NCI-H2029 (cell line): ENCODE measurements around the gene OGFR.
A peak's percentile ranks its signal among the peaks of the same experiment; 100 is the strongest.

Experiments used
- DNase-seq: peaks from one replicate; lab custom pipeline; 2025; lab: John Stamatoyannopoulos, UW

Gene OGFR

DNA sequence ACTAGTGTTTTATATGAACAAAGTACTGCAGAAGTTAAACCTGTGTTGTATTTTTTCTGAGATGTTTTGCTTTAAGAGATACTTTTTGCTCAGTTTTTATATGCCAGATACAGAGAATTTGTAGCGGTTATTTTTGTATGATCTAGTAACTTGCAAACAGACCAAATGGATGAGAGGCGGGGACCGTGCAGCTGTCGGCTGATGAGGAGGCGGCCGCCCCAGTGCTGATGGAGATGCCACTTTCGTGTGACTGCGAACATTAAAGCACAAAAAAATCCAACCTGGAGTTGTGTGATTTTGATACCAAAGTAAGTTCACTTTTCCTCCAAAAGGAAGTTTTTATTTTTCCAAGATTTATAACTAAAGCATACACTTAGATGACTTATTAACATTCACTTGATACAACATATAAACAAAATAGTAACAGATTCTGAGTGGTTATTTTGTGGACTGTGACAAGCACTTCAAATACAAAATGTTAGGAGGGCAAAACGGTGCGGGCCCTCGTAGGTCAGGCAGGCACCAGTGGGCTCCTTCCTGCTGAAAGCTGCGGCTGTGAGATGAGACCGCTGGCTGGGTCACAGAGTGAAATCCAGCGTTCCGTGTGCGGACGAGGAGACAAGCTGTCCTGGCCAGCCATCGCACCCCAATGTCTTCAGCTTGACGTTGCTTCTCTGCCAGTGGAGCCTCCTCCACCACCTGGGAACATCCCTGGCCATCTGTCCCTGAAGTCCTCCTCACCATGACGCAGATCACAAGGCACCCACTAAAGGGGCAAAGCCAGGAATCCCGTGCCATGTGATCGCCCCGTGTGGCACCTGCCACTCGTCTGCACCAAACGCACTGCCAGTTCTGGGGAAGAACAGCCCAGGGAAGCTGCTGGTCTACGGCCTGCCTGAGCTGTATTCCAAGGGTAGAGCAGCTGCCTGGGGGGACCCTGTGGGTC, 4.0 kb upstream of the OGFR start:
- no peak for DNase-seq

DNA sequence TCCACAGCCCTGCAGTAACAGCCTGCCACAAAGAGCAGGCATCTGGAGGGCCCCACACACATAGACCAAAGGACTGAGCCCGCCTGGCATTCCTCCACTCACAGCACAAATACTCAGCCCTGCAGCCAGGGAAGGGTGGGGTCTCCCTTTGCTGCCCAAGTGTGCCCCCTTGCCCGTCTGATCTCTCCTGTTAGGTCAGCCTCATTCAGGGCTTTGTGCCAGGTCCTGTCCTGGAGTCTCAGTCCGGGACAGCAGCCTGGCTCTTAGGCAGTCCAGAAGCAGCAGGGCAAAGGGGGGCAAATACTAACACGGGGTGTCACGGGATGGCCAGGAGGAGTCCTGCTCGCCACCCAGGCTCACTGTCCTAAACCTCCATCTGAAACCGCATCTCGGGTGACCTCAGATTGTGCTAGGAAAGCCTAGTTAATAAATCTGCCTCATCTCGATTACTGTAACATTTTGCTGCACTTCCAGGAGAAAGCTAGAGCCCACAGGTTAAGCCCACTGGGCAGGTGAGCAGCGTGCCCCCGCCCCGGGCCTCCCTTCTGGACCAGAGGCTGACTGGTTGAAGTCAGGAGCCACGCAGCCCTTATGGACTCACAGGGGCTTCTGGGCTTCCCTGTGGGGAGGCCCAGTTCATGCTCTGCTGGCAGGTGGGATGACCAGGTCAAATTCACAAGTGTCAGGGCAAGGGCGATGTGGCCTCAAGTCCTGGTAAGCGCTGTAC, 3.2 kb upstream of the OGFR start:
- DNase-seq = no peak

DNA sequence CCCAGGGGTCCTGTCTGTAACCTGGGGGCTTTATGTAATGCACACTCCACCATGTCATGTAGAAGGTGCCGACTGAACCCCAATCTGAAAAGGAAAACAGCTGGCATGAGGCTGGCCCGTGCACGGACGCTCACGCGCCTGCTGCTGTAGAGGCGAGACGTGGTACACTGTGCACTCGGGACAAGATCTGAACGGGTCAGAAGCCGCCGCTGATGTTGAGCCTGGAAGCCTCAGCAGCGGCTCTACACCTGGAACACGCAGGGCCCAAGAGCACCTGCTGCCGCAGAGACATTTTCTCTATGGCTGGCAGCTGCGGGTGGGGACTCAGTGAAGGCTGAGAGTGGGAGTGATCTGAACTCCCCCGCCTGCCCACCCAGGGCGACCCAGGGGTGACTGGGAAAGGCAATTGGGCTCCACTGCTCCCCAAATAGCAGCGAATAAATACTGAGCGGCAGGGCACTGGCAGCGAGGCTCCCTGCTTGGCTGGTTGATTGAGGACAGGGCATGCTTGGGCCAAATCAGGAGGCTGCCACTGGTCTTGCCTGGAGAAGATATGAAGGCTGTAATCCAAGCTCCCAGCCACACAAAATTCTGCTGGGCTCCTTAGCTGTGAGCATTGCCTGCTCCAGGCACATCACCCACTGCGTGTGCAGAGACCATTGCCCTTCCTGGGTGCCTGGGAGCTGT, 2.5 kb upstream of the OGFR start:
- no peak for DNase-seq

DNA sequence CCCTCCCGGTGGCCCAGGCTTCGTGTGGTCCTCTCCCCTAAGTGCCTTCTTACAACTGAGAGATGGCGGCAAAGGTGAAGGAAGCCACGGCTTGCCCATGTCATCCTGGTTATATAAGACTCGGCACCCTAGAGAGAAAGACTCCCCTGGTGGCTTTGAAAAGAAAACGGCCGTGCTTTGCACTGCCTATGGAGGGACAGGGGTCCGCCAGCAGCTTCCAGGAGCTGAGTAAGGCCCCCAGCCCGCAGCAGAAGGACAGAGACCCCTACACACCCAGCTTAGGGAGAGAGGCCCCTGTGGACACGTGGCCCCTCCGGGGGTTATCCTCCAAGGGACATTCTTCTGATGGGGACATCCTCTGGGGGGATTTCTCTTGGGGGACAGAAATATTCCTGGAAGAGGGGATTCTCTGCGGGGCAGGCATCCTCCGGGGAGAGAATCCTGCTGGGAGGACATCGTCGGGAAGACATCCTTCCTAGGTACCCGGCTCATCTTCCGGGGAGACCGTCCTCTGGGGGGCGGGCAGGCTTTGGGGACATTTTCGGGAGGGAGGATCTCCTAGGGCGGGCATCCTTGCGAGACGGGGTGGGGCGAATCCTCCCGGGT, 511 bp upstream of the OGFR start:
- no peak for DNase-seq

DNA sequence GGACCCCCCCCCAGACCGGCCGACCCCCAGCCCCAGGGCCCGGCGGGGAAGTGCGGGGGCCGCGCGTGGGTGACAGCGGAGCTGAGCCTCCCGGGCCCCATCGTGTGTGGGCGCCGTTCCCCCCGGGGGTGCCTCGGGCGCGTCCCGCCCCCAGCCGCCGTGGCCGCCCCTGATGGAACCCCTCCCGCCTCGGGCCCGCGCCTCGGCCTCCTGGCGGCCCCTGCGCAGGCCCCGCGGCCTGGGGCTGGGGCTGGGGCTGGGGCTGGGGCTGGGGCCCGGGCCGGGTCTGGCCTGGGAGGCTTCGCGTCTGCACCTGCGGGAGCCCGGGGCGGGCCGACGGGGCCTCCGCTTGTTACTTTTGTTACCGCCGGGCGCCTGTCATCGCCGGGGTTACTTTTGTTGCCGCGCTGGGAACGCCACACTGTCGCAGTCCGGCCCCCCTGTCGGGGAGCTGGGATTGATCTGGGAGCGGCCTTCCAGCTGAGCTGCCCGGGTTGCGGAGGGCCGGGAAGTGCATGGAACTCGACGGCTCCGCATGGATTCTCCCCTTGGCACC, 598 bp downstream of the OGFR start:
- no peak for DNase-seq

DNA sequence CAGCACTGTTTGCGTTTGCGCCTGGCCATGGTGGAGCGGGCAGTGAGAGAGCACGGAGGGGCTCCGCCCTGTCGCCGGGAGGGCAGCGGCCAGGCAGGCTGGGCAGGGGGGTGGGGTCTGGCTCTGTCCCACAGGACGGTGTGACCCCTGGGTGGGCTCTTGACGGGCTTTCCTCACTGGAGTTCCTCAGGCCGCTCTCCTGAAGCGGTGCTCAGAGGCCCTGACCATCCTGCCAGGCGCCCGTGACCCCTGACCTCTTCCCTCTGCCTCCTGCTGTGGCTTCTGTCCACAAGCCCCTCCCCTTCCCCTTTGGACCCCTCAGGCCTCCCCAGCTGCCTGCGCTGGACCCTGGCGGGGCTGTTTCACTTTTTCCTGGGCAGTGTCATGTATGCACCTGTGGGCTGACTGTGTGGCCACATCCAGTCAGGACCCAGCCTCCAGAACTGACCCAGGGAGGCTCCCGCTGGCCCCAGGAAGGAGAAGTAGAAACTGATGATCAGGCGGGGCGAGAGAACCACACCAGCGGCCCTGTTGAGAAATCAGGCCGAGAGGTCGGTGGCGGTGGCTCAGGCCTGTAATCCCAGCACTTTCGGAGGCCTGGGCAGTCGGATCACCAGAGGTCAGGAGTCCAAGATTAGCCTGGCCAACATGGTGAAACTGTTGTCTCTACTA, 1.2 kb downstream of the OGFR start:
- no peak for DNase-seq

DNA sequence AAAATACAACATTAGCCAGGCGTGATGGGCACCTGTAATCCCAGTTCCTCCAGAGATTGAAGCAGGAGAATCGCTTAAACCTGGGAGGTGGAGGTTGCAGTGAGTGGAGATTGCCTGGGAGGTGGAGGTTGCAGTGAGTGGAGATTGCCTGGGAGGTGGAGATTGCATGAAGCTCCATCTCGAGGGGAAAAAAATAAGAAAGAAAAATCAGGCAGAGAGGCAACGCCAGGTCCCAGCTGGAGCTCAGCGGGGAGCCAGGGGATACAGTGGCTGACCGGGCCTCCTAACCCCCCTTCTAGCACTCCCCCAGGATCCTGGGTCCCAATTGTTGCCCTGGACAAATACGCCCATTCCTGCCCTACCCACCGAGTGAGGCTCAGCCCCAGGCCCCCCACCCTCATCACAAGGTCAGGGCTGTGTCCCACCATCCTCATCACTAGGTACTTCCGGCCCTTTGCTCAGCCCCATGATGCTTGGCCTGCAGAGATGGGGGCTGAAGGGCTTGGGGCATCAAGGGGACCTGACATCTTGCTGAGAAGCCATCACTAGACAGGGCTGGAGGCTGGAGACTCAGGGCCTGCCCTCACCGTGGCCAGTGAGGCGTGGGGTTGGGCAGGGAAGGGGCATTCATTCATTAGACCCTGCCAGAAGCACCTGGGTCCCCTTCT, 1.9 kb downstream of the OGFR start:
- no peak for DNase-seq

DNA sequence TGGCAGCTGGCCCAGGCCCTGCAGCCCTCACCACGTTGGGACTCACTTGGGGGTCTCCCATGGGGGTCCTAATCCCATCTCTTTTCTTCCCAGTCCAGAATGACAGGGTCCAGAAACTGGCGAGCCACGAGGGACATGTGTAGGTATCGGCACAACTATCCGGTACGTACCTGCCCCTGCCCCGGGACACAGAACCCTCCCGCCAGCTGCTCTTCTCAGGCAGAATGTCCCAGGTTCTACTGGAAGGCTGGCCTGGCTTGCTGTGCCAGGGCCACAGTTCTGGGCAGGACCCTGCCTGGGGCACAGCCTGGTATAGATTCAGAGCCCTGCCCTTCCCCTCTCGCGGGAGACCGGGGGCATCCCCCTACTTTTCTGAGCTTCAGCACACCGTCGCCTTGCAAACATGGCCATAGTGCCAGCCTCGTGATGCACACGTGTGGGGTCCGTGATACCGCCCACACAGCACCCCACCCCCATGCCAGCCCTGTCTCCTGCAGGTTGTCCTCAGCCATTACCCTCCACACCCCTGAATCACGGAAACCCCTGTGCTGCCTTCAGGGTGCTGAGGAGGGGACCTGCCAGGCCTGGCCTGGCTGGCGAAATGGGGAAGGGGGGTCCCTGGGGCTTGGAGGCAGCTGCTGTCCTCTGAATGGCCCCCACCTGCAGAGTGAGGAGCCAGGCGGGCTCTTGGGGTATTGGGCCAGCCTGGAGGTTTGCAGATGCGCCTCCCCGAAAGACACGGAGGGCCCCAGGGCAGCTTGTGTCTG, 3.0 kb downstream of the OGFR start:
- no peak for DNase-seq

DNA sequence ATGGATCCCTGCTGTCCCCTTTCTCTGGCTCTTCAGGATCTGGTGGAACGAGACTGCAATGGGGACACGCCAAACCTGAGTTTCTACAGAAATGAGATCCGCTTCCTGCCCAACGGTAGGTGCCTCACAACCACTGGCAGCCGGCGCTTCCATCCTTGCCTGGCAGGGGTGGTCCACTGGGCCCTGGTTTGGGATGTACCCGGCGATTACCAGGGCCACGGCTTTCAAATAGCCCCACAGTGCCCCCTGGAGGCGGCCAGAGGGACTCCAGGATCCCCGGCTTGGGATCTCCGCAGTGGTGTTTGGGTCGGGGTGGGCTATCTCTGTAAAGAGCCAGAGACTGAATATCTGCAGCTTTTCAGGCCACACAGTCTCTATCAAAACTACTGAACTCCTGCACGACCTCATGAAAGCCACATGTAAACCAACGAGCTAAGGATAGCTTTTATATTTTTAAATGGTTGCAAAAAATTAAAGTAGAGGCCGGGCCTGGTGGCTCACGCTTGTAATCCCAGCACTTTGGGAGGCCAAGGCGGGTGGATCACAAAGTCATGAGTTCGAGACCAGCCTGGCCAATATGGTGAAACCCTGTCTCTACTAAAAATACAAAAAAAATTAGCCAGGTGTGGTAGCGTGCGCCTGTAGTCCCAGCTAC, 3.7 kb downstream of the OGFR start:
- DNase-seq = peak; percentile 15

DNA sequence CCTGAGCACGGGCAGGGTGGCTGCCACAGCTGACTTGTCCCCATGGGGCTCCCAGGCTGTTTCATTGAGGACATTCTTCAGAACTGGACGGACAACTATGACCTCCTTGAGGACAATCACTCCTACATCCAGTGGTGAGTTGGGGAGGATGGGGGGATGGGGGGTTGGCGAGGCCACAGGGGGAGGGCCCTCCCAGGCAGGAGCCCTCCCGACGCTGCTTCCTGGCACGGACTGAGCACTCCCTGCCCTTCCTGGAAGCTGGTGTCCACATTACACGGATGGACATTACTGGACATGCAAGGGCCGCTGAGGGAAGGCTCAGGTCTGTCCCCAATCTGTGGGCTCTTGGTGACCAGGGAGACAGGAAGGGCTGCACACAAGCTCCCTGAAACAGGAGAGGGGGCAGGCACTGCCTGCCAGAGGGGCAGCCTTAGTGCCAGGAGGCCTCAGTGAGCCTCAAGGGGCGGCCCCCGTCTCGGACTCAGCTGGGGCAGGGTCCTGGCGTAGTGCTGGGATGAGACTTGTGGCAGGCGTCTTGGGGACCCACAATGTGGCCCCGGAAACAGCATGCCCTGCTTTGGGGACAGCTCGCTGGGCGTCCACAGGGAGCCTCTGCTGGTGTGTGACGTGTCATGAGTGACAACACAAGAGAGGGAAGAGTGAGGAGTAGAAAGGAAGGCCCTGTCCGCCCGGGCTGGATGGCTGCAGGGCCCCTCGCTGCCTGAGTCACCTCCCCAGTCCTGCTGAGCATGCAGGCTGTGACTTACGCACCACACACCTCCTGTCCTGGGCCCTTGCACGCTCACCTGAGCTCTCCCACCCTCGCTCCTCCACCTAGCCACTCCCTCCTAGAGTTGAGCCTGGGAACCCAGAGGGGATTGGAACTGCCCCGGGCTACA, 5.1 kb downstream of the OGFR start:
- DNase-seq = no peak

DNA sequence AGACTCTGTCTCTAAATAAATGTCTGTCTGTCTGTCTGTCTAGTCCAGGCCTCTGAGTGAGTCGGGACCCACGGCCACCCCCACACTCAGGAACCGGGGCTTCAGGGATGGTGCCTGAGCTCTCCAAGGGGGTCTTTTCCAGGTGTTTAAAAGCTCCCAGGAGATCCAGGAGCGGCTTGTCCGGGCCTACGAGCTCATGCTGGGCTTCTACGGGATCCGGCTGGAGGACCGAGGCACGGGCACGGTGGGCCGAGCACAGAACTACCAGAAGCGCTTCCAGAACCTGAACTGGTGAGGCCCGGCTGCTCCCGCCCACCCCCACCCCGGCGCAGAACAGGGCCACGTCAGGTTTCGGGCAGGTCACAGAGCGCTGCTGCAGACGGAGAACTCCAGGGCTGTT, 6.7 kb downstream of the OGFR start:
- no peak for DNase-seq

DNA sequence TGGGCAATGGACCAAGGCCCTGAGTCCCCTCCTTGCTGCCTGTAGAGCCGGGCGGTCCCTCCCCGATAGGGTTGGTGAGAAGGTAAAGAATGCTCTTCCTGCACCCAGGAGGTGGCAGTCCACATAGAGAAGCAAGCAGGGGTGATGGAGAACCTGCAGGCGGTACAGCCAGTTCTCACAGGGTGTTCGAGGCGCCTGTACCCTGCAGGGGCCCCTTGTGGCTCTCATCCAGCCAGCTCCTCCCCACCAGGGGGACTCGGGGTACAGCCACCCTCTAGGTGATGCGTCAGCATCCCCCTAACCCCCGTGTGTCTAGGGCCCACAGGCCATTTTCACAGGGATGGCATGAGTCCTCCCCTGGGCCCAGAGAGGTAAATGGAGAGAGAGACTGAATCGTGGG, 7.1 kb downstream of the OGFR start:
- DNase-seq = no peak

DNA sequence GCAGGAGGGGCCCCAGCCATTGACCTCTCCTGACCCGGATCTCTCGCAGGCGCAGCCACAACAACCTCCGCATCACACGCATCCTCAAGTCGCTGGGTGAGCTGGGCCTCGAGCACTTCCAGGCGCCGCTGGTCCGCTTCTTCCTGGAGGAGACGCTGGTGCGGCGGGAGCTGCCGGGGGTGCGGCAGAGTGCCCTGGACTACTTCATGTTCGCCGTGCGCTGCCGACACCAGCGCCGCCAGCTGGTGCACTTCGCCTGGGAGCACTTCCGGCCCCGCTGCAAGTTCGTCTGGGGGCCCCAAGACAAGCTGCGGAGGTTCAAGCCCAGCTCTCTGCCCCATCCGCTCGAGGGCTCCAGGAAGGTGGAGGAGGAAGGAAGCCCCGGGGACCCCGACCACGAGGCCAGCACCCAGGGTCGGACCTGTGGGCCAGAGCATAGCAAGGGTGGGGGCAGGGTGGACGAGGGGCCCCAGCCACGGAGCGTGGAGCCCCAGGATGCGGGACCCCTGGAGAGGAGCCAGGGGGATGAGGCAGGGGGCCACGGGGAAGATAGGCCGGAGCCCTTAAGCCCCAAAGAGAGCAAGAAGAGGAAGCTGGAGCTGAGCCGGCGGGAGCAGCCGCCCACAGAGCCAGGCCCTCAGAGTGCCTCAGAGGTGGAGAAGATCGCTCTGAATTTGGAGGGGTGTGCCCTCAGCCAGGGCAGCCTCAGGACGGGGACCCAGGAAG, 7.7 kb downstream of the OGFR start:
- no peak for DNase-seq

DNA sequence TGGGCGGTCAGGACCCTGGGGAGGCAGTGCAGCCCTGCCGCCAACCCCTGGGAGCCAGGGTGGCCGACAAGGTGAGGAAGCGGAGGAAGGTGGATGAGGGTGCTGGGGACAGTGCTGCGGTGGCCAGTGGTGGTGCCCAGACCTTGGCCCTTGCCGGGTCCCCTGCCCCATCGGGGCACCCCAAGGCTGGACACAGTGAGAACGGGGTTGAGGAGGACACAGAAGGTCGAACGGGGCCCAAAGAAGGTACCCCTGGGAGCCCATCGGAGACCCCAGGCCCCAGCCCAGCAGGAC, 8.2 kb downstream of the OGFR start:
- no peak for DNase-seq

DNA sequence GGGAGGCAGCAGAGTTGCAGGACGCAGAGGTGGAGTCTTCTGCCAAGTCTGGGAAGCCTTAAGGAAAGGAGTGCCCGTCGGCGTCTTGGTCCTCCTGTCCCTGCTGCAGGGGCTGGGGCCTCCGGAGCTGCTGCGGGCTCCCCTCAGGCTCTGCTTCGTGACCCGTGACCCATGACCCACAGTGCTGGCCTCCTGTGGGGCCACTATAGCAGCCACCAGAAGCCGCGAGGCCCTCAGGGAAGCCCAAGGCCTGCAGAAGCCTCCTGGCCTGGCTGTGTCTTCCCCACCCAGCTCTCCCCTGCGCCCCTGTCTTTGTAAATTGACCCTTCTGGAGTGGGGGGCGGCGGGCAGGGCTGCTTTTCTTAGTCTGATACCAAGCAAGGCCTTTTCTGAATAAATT, 9.0 kb downstream of the OGFR start:
- no peak for DNase-seq

DNA sequence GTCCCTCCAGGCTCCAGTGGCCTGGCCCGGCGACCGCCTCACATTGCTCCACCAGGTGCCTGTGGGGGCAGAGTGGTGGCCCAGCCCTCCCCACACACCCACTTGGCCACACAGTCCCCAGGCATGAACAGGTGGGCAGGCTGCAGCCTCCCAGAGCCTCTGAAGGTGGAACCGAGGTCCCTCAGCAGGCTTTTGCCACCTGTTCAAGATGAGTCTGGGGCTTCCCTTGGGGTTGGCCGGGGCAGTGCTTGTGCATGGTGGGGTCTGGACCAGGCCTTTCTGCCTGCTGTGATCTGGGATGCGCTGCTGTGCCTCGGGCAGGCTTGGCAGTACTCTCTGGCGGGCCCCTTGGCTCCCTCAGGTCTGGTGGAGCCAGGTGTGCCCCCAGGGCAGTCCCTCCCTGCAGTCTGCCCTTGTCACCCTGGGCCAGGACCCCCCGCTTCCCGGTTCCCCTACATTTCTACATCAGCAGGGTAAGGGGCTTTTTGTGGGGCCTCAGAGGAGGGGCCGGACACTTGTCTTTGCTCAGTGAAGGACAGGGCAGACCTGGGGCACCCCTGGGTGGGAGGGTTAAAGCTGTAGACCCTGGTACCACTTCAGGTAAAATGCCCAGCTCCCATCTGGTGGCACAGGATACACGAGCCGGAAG, 9.5 kb downstream of the OGFR start:
- no peak for DNase-seq

DNA sequence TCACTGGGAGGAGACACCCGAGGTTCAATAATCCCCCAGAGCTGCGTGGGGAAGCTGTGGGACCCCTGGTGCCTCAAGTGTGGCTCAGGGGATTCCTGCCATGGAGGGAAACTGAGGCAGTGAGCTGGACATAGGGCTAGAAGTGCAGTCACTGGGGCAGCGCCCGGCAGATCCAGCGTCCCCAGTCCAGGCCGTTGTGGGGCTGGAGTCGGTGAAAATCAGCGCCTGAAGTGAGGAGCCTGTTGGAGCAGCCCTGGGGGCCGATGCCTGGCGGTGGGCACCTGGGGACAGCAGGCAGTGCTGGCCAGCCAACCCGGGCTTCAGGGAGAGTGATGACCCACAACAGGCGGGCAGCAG, 10.1 kb downstream of the OGFR start:
- no peak for DNase-seq
